CD4-positive, alpha-beta T cell (primary cell): ENCODE data around the gene BCO1. TPM values are rescaled to one million over a fixed set of nuclear protein-coding genes. Genes with fewer than 3 reads are reported as not detected.

Experiments used
- ATAC-seq: fragments of 200-7000 bp; cut with Tn5 transposase; one replicate; pipeline ENCODE4 v1.10.0; 2022; ENCODE audit warnings: mild to moderate bottlenecking; ENCODE audit not compliant: poor library complexity
- CTCF ChIA-PET: fragments of 350-600 bp; sonication (Branson Sonifier 250); formaldehyde crosslinking; loops from one replicate; lab custom pipeline; 2021; ENCODE audit warnings: antibody characterized with exemption, inconsistent platforms; lab: Charles Lee
- POLR2A ChIA-PET: fragments of 350-600 bp; sonication (Branson Sonifier 250); formaldehyde crosslinking; loops from one replicate; lab custom pipeline; 2021; ENCODE audit warnings: antibody characterized with exemption, inconsistent platforms; lab: Charles Lee
- DNase-seq, 14 experiments: peaks; one replicate each; pipeline ENCODE4 v3.0.0-alpha.2; 2013 to 2020; ENCODE audit warnings: mixed read lengths in 2 of 14
- H3K27ac ChIP-seq, 2 donors: one replicate each; pipeline versions ENCODE4 v1.5.1 to v1.7.0; 2013; ENCODE audit warnings: low read length in 2 of 2, low read depth in 1 of 2, mild to moderate bottlenecking in 1 of 2
- H3K27me3 ChIP-seq, 2 experiments: 1 replicate in 1 of 2; 2 replicates in 1 of 2; pipeline versions ENCODE4 v1.6.1 to v1.7.0; 2013; ENCODE audit warnings: low read length in 2 of 2, control low read depth in 1 of 2, mild to moderate bottlenecking in 1 of 2, moderate library complexity in 1 of 2; ENCODE audit not compliant: insufficient read depth in 2 of 2, control insufficient read depth in 1 of 2
- H3K36me3 ChIP-seq: one replicate; pipeline ENCODE4 v1.6.1; 2013; ENCODE audit warnings: low read length, control low read depth; ENCODE audit not compliant: insufficient read depth
- H3K4me1 ChIP-seq: one replicate; pipeline ENCODE4 v1.6.1; 2013; ENCODE audit warnings: low read length, control low read depth; ENCODE audit not compliant: insufficient read depth
- H3K4me3 ChIP-seq: one replicate; pipeline ENCODE4 v1.5.1; 2013; ENCODE audit warnings: mild to moderate bottlenecking, low read length, moderate library complexity
- H3K9me3 ChIP-seq, 2 experiments: 1 replicate in 1 of 2; 2 replicates in 1 of 2; pipeline versions ENCODE4 v1.6.1 to v1.7.0; 2013; ENCODE audit warnings: low read length in 2 of 2, mild to moderate bottlenecking in 2 of 2, control low read depth in 1 of 2, moderate library complexity in 1 of 2; ENCODE audit not compliant: control insufficient read depth in 1 of 2, insufficient read depth in 1 of 2
- H3K27ac Mint-ChIP-seq: one replicate; pipeline ENCODE4 v1.8.0; 2020; ENCODE audit warnings: mixed read lengths
- H3K27me3 Mint-ChIP-seq: one replicate; pipeline ENCODE4 v1.8.0; 2021; ENCODE audit warnings: mixed read lengths
- H3K36me3 Mint-ChIP-seq: one replicate; pipeline ENCODE4 v1.8.0; 2021; ENCODE audit warnings: low read depth, mixed read lengths
- H3K4me1 Mint-ChIP-seq: one replicate; pipeline ENCODE4 v1.8.0; 2021; ENCODE audit warnings: low read depth, mixed read lengths
- H3K4me3 Mint-ChIP-seq: one replicate; pipeline ENCODE4 v1.8.0; 2020; ENCODE audit warnings: mild to moderate bottlenecking, mixed read lengths
- H3K9me3 Mint-ChIP-seq: one replicate; pipeline ENCODE4 v1.8.0; 2020; ENCODE audit warnings: mixed read lengths
- intact Hi-C, 2 experiments: fragments of 100-400 bp; cut with DNase I in 1 of 2; cut with micrococcal nuclease in 1 of 2; formaldehyde crosslinking; loops; one replicate each; pipeline versions ENCODE4 v1.15.1 to v1.9.0; 2023 to 2025; cut with DNase I, micrococcal nuclease
- total RNA-seq, 174 experiments: library from RNA in 2 of 174; stranded (reverse) in 2 of 174; gene quantifications; one replicate each; pipeline ENCODE4 v1.2.3 and lab custom pipeline; 2021 to 2026
- TF ChIP-seq, protein P1 (sequence below): fragments of 200-600 bp; IDR thresholded peaks from one replicate; pipeline ENCODE4 v1.8.0; 2022; ENCODE audit warnings: antibody characterized with exemption, mild to moderate bottlenecking

Gene BCO1
- total RNA-seq, 2 experiments from 2014 or later: not detected

DNA sequence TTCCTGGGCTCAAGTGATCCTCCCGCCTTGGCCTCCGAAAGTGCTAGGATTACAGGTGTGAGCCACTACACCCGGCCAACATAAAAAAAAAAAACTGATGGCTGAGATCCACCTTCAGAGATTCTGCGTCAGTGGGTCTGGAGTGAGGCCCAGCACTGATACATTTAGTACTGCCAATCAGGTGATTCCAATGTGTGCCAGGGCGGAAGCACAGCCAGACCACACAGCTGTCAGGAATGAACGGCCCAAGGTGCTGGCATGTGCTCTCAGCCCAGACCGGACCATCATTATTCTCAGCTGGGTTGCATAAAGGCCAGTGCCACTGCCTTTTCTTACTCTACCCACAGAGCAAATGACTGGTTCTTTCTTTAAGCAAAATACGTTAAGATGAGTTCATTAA lies 1.2 kb upstream of the BCO1 start:
- intact Hi-C loops: no loop called here
- no peaks in the 10 kb centered on the region for H3K36me3 ChIP-seq
- no peaks in the 10 kb centered on the region for H3K9me3 Mint-ChIP-seq
- H3K36me3 Mint-ChIP-seq: no peaks in the 10 kb centered on the region
- TF ChIP-seq, protein P1, sequence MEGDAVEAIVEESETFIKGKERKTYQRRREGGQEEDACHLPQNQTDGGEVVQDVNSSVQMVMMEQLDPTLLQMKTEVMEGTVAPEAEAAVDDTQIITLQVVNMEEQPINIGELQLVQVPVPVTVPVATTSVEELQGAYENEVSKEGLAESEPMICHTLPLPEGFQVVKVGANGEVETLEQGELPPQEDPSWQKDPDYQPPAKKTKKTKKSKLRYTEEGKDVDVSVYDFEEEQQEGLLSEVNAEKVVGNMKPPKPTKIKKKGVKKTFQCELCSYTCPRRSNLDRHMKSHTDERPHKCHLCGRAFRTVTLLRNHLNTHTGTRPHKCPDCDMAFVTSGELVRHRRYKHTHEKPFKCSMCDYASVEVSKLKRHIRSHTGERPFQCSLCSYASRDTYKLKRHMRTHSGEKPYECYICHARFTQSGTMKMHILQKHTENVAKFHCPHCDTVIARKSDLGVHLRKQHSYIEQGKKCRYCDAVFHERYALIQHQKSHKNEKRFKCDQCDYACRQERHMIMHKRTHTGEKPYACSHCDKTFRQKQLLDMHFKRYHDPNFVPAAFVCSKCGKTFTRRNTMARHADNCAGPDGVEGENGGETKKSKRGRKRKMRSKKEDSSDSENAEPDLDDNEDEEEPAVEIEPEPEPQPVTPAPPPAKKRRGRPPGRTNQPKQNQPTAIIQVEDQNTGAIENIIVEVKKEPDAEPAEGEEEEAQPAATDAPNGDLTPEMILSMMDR: no peak
- H3K27me3 ChIP-seq: no peaks in the 10 kb centered on the region
- H3K4me1 ChIP-seq: no peaks in the 10 kb centered on the region
- no peak overlapping the region for H3K27ac Mint-ChIP-seq
- ChIA-PET CTCF (no interaction called here), POLR2A (no interaction called here)
- H3K9me3 ChIP-seq: no peaks in the 10 kb centered on the region
- DNase-seq (no peak), ATAC-seq (no peak)
- peaks cover 4% of the 10 kb centered on the region for H3K27me3 Mint-ChIP-seq
- H3K4me1 Mint-ChIP-seq: peaks cover 6% of the 10 kb centered on the region
- no peak overlapping the region for H3K4me3 Mint-ChIP-seq
- H3K27ac ChIP-seq: no peak overlapping the region
- no peak overlapping the region for H3K4me3 ChIP-seq

DNA sequence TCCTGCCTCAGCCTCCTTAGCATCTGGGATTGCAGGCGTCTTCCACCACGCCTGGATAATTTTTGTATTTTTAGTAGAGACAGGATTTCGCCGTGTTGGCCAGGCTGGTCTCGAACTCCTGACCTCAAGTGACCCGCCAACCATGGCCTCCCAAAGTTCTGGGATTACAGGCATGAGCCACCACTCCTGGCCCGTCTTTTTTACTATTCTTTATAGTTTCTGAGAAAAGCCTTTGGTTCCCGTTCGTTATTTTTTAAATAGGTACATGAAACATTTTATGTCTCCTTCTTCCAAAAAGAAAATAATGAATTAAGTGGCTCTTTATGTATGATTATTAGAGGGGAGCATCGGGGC lies 570 bp upstream of the BCO1 start:
- Mint-ChIP-seq H3K27ac (no peak overlapping the region), H3K36me3 (no peaks in the 10 kb centered on the region), H3K4me3 (no peak overlapping the region), H3K27me3 (peaks cover 4% of the 10 kb centered on the region), H3K4me1 (peaks cover 6% of the 10 kb centered on the region), H3K9me3 (no peaks in the 10 kb centered on the region)
- Histone ChIP-seq H3K36me3 (no peaks in the 10 kb centered on the region), H3K4me1 (no peaks in the 10 kb centered on the region), H3K9me3 (no peaks in the 10 kb centered on the region), H3K4me3 (no peak overlapping the region), H3K27ac (no peak overlapping the region), H3K27me3 (no peaks in the 10 kb centered on the region)
- TF ChIP-seq, protein P1: no peak
- ChIA-PET CTCF (no interaction called here), POLR2A (no interaction called here)
- DNase-seq (no peak), ATAC-seq (no peak)
- intact Hi-C loops: no loop called here

DNA sequence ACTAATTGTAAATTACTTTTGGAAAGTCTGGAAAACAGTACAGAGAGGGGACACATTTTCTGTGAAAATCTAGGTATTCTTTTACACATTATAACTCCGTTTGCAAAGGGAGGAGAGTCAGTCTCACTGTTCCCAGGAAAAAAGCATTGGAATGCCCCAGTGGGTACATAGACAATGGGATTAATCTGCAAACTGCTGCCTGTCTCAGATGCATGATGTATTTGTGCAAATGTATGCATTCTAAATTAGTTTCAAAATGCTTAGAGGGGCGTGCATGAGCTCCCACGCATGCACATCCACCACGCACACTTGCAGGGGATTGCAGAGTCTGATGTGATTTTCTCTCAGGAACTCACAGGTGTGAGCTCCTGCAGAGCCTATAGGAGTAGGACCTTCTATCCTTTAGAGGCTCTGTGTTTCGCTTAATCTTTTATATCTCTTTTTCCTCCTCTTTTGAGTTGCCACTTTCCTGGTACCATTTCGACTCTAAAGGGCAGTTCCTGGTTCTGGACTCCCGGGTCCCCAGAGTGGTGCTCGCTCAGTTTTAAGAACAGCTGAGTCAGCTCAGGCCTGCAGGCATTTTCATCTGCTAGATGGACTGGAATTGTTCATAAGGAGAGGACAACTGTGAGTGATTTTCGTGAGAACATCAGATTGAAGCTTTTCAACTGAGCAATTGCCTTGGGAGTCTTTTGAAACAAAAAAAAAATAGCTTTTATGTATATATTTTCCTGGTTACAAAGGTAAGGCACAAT lies 1.1 kb downstream of the BCO1 start:
- ChIA-PET POLR2A (no interaction called here), CTCF (no interaction called here)
- Mint-ChIP-seq H3K9me3 (no peaks in the 10 kb centered on the region), H3K4me1 (peaks cover 6% of the 10 kb centered on the region), H3K27ac (no peak overlapping the region), H3K4me3 (no peak overlapping the region), H3K27me3 (no peaks in the 10 kb centered on the region), H3K36me3 (no peaks in the 10 kb centered on the region)
- DNase-seq (no peak), ATAC-seq (no peak)
- intact Hi-C loops: no loop called here
- no peaks in the 10 kb centered on the region for H3K27me3 ChIP-seq
- no peaks in the 10 kb centered on the region for H3K36me3 ChIP-seq
- H3K4me3 ChIP-seq: no peak overlapping the region
- H3K4me1 ChIP-seq: no peaks in the 10 kb centered on the region
- H3K9me3 ChIP-seq: no peaks in the 10 kb centered on the region
- H3K27ac ChIP-seq: no peak overlapping the region
- TF ChIP-seq, protein P1: no peak
